HG03175 (cell line): ENCODE data around the gene CFDP1.

ENCODE experiments used
- ATAC-seq: cut with Tn5 transposase; IDR thresholded peaks from one replicate; pipeline ENCODE4 v1.9.1; 2021; ENCODE audit warnings: mild to moderate bottlenecking, moderate library complexity; ENCODE audit not compliant: unreplicated experiment

The CFDP1 gene

GRCh38 chr16:75432828-75433731 is at the start of gene CFDP1:
TSS of gene CFDP1 (minus strand) at chr16:75433503. CDS start at chr16:75433352, 151 bp downstream.
- peak; percentile 91 for ATAC-seq

GRCh38 chr16:75482434-75483205 is 49.3 kb upstream of the CFDP1 start:
- ATAC-seq: no peak

- ATAC-seq: no peak
Measured at GRCh38 chr16:75481475-75481874, 48.2 kb upstream of the CFDP1 start.

- ATAC-seq: no peak
Measured at GRCh38 chr16:75479421-75479990, 46.2 kb upstream of the CFDP1 start.

- ATAC-seq: no peak
Measured at GRCh38 chr16:75478480-75479345, 45.4 kb upstream of the CFDP1 start.

GRCh38 chr16:75477680-75478473 is 44.6 kb upstream of the CFDP1 start:
- ATAC-seq: no peak

- no peak for ATAC-seq
Measured at GRCh38 chr16:75476817-75477216, 43.5 kb upstream of the CFDP1 start.

GRCh38 chr16:75475420-75475847 is 42.1 kb upstream of the CFDP1 start:
- ATAC-seq: no peak

- no peak for ATAC-seq
Measured at GRCh38 chr16:75472908-75473877, 39.9 kb upstream of the CFDP1 start.

GRCh38 chr16:75471723-75472633 is 38.7 kb upstream of the CFDP1 start:
- peak; percentile 79 for ATAC-seq

- no peak for ATAC-seq
Measured at GRCh38 chr16:75466760-75467159, 33.5 kb upstream of the CFDP1 start.

GRCh38 chr16:75464122-75464918 is 31.0 kb upstream of the CFDP1 start, which contains the start of gene TMEM170A:
TSS of gene TMEM170A (minus strand) at chr16:75464689. CDS start at chr16:75464600, 89 bp downstream.
- ATAC-seq: peak; percentile 91

- ATAC-seq: peak; percentile 7
Measured at GRCh38 chr16:75463389-75464121, 30.3 kb upstream of the CFDP1 start.

- peak; percentile 39 for ATAC-seq
Measured at GRCh38 chr16:75462806-75463205, 29.5 kb upstream of the CFDP1 start.

GRCh38 chr16:75461575-75461974 is 28.3 kb upstream of the CFDP1 start:
- ATAC-seq: no peak

- ATAC-seq: no peak
Measured at GRCh38 chr16:75460446-75460845, 27.1 kb upstream of the CFDP1 start.
